Nephron (organoid): Measurements from ENCODE around the gene DHRSX.

Source experiments
- H3K27ac Mint-ChIP-seq, 3 experiments: 2 replicates each; pipeline ENCODE4 v1.8.0; 2020; ENCODE audit warnings: mixed read lengths in 3 of 3, mild to moderate bottlenecking in 2 of 3, moderate library complexity in 1 of 3
- H3K27me3 Mint-ChIP-seq: 2 replicates; pipeline ENCODE4 v1.8.0; 2021; ENCODE audit warnings: low read depth, mild to moderate bottlenecking, moderate library complexity, mixed read lengths
- H3K36me3 Mint-ChIP-seq: 2 replicates; pipeline ENCODE4 v1.8.0; 2020; ENCODE audit warnings: low read depth, mixed read lengths
- H3K4me1 Mint-ChIP-seq: 2 replicates; pipeline ENCODE4 v1.8.0; 2020; ENCODE audit warnings: mixed read lengths
- H3K4me3 Mint-ChIP-seq, 3 experiments: 2 replicates each; pipeline ENCODE4 v1.8.0; 2020; ENCODE audit warnings: mild to moderate bottlenecking in 3 of 3, mixed read lengths in 3 of 3, moderate library complexity in 2 of 3
- H3K9me3 Mint-ChIP-seq: 2 replicates; pipeline ENCODE4 v1.8.0; 2020; ENCODE audit warnings: mixed read lengths
- TF ChIP-seq, protein P1 (sequence below), 3 experiments: fragments of 200-600 bp; sonication (generic); IDR thresholded peaks; one replicate each; pipeline ENCODE4 v1.5.0; 2021; ENCODE audit warnings: antibody characterized with exemption in 3 of 3; ENCODE audit not compliant: unreplicated experiment in 3 of 3

The DHRSX gene

DNA sequence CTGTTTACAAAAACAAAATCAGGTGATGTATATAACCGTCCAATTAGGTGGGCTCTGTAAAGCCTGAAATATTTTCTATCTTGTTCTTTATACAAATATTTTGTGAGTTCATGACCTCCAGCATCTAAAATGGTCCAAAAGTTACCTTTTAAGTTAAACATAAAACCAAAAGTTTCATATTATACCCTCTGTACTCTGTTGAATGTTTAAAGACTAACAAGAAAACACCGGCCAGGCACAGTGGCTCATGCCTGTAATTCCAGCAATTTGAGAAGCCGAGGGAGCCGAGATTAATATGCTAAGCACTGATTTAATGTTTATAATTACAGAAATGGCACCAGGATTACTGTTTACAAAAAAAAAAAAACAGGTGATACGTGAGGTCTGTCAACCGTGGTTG, 328.4 kb downstream of the DHRSX start:
- Mint-ChIP-seq H3K4me1 (no peaks in the 10 kb centered on the region), H3K36me3 (no peaks in the 10 kb centered on the region), H3K4me3 (no peak overlapping the region), H3K27me3 (no peaks in the 10 kb centered on the region), H3K27ac (no peak overlapping the region), H3K9me3 (peaks cover 6% of the 10 kb centered on the region)
- TF ChIP-seq, protein P1, sequence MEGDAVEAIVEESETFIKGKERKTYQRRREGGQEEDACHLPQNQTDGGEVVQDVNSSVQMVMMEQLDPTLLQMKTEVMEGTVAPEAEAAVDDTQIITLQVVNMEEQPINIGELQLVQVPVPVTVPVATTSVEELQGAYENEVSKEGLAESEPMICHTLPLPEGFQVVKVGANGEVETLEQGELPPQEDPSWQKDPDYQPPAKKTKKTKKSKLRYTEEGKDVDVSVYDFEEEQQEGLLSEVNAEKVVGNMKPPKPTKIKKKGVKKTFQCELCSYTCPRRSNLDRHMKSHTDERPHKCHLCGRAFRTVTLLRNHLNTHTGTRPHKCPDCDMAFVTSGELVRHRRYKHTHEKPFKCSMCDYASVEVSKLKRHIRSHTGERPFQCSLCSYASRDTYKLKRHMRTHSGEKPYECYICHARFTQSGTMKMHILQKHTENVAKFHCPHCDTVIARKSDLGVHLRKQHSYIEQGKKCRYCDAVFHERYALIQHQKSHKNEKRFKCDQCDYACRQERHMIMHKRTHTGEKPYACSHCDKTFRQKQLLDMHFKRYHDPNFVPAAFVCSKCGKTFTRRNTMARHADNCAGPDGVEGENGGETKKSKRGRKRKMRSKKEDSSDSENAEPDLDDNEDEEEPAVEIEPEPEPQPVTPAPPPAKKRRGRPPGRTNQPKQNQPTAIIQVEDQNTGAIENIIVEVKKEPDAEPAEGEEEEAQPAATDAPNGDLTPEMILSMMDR (IDR thresholded peaks at IDR 0.05; ENCODE audit: unreplicated experiment in 3 of 3), result no peak
